HepG2 (cell line): ENCODE data around the gene VAT1L. TPM values are rescaled to one million over a fixed set of nuclear protein-coding genes. Genes with fewer than 3 reads are reported as not detected.

Experiments used
- polyA plus RNA-seq, 8 experiments: library from polyadenylated mRNA; depleted of rRNA in 3 of 8; stranded (reverse) in 7 of 8; unstranded in 1 of 8; fragments of >200 nt; fragmentation: Illumina TruSeq in 4 of 8; extraction: Trizol in 4 of 8; gene quantifications; 2 replicates each; pipeline versions ENCODE4 v1.2.1 to v1.2.3, GENCODE V29; 2011 to 2016; ENCODE audit warnings: low read depth in 4 of 8, missing spikeins in 1 of 8, mixed read lengths in 1 of 8; ENCODE audit not compliant: insufficient read depth in 1 of 8
- total RNA-seq, 5 experiments: library from RNA; depleted of rRNA; stranded (reverse); fragments of >200 nt; fragmentation: Illumina TruSeq; extraction: Trizol; gene quantifications; 2 replicates each; pipeline ENCODE4 v1.2.3, GENCODE V29; 2016; ENCODE audit warnings: low read depth in 1 of 5

VAT1L gene
- total and polyA plus RNA-seq, 2 of the 13 experiments (the other 11 are each of a cell fraction or from before 2014, with no cell fraction given) = not detected

Other genes with a start within 250 kb of the VAT1L start
- 14.3 and 17.8 TPM in 2 replicates for gene NUDT7, start 66.0 kb upstream of the VAT1L start, total RNA-seq (2016; rRNA removed; fragmentation: Illumina TruSeq; extraction: Trizol)
- gene NUDT7, start 66.0 kb upstream of the VAT1L start, polyA plus RNA-seq (2011; rRNA removed) = 18.0 and 23.9 TPM in 2 replicates
- not detected in 2 replicates for gene CLEC3A, start 234.0 kb downstream of the VAT1L start, total RNA-seq (2016; rRNA removed; fragmentation: Illumina TruSeq; extraction: Trizol)
- gene CLEC3A, start 234.0 kb downstream of the VAT1L start, polyA plus RNA-seq (2011; rRNA removed) = not detected in 2 replicates